ENCODE results near the gene TSPEAR.
"Not testable (repeated sequence)": the region's sequence is repeated elsewhere in the genome, so short reads cannot be mapped to it uniquely, and the experiment has no call there.

The TSPEAR gene

GRCh38 chr21:44684077-44684476 is 27.3 kb downstream of the TSPEAR start:
- DNase-seq (ENCODE audit: low spot score), result no peak

- peak; percentile 15 for DNase-seq (ENCODE audit: low spot score)
Measured at GRCh38 chr21:44682580-44683151, 28.7 kb downstream of the TSPEAR start.

GRCh38 chr21:44681861-44682579 is 29.4 kb downstream of the TSPEAR start, which contains the start of gene KRTAP12-1:
KRTAP12-1 (minus strand) TSS chr21:44682163; CDS start chr21:44682123, 40 bp downstream.
- DNase-seq (ENCODE audit: low spot score), result no peak

GRCh38 chr21:44681152-44681551 is 30.2 kb downstream of the TSPEAR start:
- no peak for DNase-seq (ENCODE audit: low spot score)

- DNase-seq (ENCODE audit: low spot score), result no peak
Measured at GRCh38 chr21:44677881-44678280, 33.5 kb downstream of the TSPEAR start.

GRCh38 chr21:44671911-44672310 is 39.5 kb downstream of the TSPEAR start:
- DNase-seq (ENCODE audit: low spot score), result no peak

- no peak for DNase-seq (ENCODE audit: low spot score)
Measured at GRCh38 chr21:44670642-44671432, 40.5 kb downstream of the TSPEAR start.

- DNase-seq (ENCODE audit: low spot score), result no peak
Measured at GRCh38 chr21:44667612-44668011, 43.8 kb downstream of the TSPEAR start.

GRCh38 chr21:44666401-44667320 is 44.7 kb downstream of the TSPEAR start, which contains the start of gene KRTAP12-2:
KRTAP12-2 (minus strand) TSS chr21:44666927; CDS start chr21:44666886, 41 bp downstream.
- no peak for DNase-seq (ENCODE audit: low spot score)

GRCh38 chr21:44664691-44665090 is 46.7 kb downstream of the TSPEAR start:
- DNase-seq (ENCODE audit: low spot score), result no peak

- DNase-seq (ENCODE audit: low spot score), result not testable (repeated sequence)
Measured at GRCh38 chr21:44661567-44661966, 49.8 kb downstream of the TSPEAR start.

- DNase-seq (ENCODE audit: low spot score), result no peak
Measured at GRCh38 chr21:44658913-44659595, 52.3 kb downstream of the TSPEAR start.

GRCh38 chr21:44658541-44658910 is 52.8 kb downstream of the TSPEAR start:
- DNase-seq (ENCODE audit: low spot score), result no peak

- DNase-seq (ENCODE audit: low spot score), result no peak
Measured at GRCh38 chr21:44657635-44658540, 53.5 kb downstream of the TSPEAR start, which contains the start of gene KRTAP12-3. KRTAP12-3 (plus strand) TSS chr21:44657932; CDS start chr21:44657980, 48 bp downstream.

- no peak for DNase-seq (ENCODE audit: low spot score)
Measured at GRCh38 chr21:44656868-44657267, 54.5 kb downstream of the TSPEAR start.

GRCh38 chr21:44654576-44655175 is 56.7 kb downstream of the TSPEAR start, which contains the start of gene KRTAP12-4:
KRTAP12-4 (minus strand) TSS chr21:44654659; CDS start chr21:44654614, 45 bp downstream.
- DNase-seq (ENCODE audit: low spot score), result no peak

GRCh38 chr21:44653656-44654575 is 57.5 kb downstream of the TSPEAR start:
- no peak for DNase-seq (ENCODE audit: low spot score)

GRCh38 chr21:44653123-44653522 is 58.2 kb downstream of the TSPEAR start:
- no peak for DNase-seq (ENCODE audit: low spot score)

Data from D341Med (cell line).